Measurements from ENCODE around the gene ZNF616.

The ZNF616 gene

DNA sequence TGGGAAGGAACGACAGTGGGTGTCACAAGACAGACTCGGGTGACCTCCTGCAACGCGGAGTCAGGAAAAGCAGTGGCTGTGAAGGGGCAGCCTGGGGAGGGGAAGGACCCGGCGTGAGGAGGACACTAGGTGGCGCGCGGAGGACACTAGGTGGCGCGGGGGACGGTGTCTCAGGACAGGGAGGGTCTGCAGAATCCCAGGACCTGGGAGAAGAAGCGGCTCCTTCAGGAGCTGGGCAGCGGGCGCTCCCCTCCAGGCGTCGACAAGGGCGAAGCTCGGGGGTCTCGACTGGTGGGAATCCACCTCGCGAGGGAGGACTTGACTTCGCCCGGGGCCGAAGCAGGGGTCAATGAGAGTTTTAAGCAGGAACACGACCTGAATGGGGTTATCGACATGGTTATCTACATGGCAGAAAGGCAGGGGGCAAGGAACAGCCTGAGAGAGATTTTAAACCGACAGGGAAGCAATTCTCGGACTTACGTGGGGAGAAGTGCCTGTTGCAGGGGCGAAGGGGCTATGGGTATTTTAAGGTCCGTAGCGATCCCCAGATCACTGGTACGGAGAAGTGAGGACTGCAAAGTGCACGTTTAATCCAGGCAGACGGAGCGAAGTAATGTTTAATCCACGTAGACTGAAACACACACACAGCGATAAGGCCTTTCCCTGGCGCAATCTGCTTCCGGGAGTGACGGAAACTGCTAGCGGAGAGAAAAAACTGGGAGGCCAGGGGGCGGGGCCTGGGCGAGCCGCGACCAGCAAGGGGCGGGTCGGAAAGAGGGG lies at the start of gene ZNF616:
Gene ZNF616, minus strand, starts transcription at position 687 of the 780 bp plus-strand sequence. CDS start 9,426 bp downstream, outside the sequence.
- DNase-seq (ENCODE audit: extremely low read depth in 1 of 2, low read depth in 1 of 2) = peak; percentile 90 to 92

DNA sequence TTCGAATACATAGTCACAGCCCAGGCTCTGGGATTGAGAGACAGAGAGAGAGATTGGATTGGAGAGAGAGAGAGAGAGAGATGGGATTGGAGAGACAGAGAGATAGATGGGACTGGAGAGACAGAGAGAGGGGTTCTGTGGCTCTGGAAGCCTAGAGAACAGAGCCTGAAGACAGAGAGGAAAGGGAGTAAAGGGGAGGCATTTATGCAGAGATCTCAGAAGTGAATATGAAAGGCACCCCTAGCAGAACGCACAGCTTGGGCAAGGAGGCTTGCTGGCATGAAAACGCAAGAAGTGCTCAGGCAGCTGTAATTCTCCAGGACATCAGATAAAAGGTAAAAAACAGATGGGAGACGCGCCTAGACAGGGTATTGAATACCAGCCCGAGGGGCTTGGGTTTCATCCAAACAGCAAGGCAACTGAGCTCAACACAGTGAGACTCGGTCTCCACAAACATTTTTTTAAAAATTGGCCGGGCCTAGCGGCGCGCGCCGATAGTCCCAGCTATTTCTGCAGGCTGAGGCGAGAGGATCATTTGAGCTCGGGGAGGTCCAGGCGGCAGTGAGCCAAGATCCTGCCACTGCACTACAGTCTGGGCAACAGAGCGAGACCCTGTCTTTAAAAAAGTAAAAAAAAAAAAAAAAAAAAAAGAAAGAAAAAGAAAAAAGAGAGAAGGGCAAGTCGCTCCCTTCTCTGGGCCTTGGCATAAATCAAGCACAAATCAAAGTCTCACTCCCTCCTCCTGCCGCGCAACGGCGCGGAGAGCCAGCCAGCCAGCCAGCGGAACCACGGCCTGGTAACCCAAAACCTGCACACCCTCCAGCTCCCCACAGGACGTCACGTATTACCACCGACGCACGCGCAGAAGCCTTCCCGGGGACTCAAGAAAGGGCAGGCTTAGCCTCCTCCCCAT lies 49.3 kb upstream of the ZNF616 start:
- DNase-seq (ENCODE audit: extremely low read depth in 1 of 2, low read depth in 1 of 2) = no peak

DNA sequence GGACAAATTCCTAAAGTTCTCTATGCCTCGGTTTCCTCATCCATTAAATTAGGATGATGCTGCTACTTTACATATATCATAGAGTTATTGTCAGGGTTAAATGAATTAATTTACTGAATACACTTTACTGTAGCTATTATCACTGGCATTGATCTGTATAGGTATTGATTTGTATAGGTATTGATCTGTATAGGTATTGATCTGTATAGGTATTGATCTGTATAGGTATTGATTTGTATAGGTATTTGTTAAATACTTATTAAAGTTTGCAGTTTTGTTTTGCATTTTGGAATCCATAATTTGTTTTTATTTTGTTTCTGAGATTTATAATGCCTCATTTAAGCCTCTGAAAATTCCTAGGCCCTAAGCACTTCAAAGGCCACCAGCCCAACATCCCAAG lies 47.7 kb upstream of the ZNF616 start:
- no peak for DNase-seq (ENCODE audit: extremely low read depth in 1 of 2, low read depth in 1 of 2)

DNA sequence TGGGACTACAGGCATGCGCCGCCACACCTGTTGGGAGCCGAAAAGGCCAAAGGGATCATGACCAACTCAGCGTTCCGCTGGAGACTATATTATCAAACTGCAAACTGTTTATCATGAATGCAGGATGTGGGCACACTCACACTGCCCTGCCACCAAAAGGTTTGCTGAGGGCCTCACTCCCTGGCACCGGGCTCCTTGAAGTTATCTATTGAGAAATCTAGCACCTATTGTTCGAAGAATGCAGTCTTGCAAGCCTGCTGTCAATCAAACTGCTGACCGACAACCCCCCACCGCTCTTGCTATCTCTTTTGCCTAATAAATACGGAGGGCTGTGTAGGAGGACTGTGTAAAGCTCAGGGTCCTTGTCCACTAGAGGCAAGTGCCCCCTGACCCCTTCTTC lies 36.8 kb upstream of the ZNF616 start:
- no peak for DNase-seq (ENCODE audit: extremely low read depth in 1 of 2, low read depth in 1 of 2)

DNA sequence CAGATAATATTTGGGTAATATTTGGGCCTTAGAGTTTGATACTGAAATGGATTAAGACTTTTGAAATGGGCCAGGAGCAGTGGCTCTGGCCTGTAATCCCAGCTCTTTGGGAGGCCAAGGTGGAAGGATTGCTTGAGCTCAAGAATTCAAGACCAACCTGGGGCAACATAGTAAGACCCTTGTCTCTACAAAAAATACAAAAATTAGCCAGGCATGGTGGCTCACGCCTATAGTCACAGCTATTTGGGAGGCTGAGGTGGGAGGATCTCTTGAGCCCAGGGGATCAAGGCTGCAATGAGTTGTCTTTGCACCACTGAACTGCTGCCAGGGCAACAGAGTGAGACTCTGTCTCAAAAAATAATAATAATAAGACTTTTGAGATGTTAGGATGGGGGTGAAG lies 32.6 kb upstream of the ZNF616 start:
- DNase-seq (ENCODE audit: extremely low read depth in 1 of 2, low read depth in 1 of 2) = no peak

DNA sequence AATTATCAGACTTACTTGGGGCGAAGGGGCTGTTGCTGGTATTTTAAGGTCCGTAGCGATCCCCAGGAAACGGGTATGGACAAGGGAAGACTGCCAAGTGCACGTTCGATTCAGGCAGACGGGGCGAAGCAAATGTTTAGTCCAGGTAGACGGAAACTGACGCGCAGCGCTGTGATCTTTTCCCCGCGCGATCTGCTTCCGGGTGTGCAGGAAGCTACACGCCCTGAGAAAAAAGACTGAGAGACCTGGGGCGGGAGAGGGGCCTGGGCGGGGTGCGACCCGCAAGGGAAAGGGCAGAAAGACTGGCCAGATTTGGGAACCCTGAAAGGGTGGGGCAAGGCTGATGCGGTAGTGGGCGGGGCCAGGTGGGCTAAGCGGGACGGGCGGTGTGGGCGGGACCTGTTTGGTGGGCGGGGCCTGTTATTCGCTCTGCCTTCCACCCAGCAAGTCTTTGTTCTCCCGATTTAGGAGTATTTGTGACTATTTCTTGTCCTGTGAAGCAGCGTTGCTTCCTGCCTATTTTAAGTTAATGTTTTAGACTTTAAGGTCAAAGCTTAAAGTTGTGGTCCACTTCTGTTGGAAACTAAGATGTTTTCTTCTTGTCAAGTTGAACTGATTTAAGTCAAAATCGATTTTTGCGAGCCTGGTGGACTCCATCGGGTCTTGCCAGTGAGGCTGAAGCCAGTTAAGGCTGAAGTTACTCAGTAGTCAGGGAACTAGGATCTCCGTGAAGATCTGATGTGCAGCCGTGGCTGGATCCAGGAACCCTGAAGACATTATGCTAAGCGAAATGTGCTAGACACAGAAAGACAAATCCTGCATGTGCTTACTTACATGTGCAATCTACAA lies 31.8 kb upstream of the ZNF616 start, which contains the start of gene ZNF836:
Gene ZNF836, minus strand, starts transcription at position 301 of the 849 bp plus-strand sequence. CDS start 3,549 bp downstream, outside the sequence.
- DNase-seq (ENCODE audit: extremely low read depth in 1 of 2, low read depth in 1 of 2) = peak; percentile 67 to 85

GRCh38 chr19:52170863-52171320 lies 31.2 kb upstream of the ZNF616 start:
- no peak for DNase-seq (ENCODE audit: extremely low read depth in 1 of 2, low read depth in 1 of 2)

DNA sequence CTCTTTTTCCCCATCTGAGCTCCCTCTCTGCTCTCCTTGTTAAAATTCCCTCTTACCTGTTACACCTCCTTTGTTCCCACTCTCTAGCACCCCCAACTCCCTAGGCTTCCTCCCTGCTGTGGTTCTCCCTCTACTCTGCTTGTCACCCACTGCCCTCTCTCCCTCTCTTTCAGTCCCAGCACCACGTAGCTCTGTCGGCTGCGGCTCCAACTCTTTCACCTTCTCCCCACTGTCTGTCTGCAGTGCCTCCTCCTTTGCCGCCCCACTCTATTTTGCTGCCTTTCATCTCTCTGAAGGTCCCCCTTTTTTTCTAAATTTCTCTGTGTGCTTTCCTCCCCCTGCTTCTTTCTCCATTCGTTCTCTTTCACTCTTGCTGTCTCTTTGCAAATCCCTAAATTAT lies 30.6 kb upstream of the ZNF616 start:
- no peak for DNase-seq (ENCODE audit: extremely low read depth in 1 of 2, low read depth in 1 of 2)

GRCh38 chr19:52155596-52156359 lies 16.0 kb upstream of the ZNF616 start:
- no peak for DNase-seq (ENCODE audit: extremely low read depth in 1 of 2, low read depth in 1 of 2)

GRCh38 chr19:52148256-52148655 lies 8.5 kb upstream of the ZNF616 start:
- no peak for DNase-seq (ENCODE audit: extremely low read depth in 1 of 2, low read depth in 1 of 2)

DNA sequence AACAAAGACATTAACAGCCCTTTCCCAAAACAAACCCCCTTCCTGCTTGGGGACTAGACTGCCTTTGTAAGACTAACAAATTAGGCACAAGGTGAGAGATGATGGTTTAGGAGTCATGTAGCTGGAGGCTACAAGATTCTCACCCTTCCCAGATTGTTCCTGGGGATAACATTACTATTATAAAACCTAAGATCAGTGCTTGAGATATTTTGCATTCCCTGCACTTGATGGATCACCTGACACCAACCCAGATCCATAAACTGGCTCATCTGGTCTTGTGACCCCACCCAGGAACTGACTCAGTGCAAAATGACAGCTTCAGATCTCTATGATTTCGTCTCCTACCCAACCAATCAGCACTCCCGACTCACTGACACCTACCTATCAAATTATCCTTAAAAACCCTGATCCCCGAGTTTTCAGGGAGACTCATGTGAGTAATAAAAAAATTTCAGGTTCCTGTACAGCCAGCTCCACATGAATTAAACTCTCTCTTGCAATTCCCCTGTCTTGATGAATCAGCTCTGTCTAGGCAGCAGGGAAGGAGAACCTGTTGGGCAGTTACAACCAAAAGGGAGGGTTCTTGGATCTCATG lies 2.4 kb upstream of the ZNF616 start:
- DNase-seq (ENCODE audit: extremely low read depth in 1 of 2, low read depth in 1 of 2) = no peak

GRCh38 chr19:52141203-52141602 lies 1.5 kb upstream of the ZNF616 start:
- DNase-seq (ENCODE audit: extremely low read depth in 1 of 2, low read depth in 1 of 2) = no peak

DNA sequence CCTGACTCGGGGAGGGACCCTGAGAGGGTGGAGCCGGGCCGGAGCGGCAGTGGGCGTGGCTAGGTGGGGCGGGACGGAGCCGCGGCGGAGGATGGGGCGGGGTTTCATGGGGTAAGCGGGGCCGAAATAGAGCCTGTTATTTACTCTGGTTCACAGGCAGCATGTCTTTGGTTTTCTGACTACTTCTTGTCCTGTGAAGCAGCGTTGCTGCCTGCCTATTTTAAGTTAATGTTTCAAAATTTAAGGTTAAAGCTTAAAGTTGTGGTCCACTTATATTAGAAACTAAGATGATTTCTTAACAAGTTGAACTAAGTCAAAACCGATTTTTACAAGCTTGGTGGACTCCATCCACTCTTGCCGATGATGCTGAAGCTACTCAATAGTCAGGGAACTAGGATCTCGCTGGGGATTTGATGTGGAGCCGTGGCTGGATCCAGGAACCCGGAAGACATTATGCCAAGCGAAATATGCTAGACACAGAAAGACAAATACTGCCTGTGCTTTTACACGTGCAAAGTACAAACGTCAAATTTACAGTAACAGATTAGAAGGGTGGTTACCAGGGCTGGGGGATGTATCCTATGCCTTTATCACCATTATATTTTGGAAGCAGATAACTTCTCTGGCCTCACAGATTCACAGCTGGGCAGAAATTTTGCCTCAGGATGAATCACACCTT lies 433 bp upstream of the ZNF616 start:
- DNase-seq (ENCODE audit: extremely low read depth in 1 of 2, low read depth in 1 of 2) = no peak

DNA sequence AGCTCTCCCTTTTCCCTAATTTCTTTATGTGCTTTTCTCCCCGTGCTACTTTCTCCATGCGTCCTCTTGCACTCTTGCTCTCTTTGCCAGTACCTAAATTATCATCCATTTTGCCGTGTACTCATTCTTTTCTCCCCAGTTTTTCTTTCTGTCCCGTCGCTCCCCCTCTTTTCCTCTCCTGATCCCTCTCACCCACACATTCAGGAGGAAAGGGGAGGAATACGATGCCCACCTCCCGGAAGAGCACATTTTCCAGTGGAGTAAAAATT lies 821 bp downstream of the ZNF616 start:
- DNase-seq (ENCODE audit: extremely low read depth in 1 of 2, low read depth in 1 of 2) = no peak

DNA sequence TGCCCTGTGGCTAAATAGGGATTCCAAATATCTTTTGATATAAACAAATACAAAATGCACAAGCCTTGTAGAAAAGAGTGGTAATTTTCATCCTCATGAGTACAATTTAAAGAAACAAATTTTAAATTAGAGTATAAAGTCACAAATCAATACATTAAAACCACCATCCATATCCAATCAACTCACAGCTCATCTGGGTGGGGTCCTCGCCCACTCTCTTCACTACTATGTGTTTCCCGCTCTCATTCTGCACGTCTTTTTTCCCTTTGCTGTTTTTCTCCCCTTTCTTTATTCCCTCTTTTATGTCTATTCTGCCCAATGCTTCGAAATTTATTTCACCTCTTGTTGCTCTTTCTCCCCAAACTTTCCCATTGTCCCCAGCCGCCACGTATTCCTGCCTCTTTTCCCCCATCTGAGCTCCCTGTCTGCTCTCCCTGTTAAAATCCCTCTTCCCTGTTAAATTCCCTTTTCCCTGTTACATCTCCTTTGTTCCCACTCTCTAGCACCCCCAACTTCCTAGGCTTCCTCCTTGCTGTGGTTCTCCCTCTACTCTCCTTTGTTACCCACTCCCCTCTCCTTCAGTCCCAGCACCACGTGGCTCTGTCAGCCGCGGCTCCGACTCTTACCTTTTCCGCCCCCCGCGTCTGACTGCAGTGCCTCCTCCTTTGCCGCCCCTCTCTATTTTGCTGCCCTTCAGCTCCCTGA lies 1.3 kb downstream of the ZNF616 start:
- peak; percentile 4 to 15 for DNase-seq (ENCODE audit: extremely low read depth in 1 of 2, low read depth in 1 of 2)

DNA sequence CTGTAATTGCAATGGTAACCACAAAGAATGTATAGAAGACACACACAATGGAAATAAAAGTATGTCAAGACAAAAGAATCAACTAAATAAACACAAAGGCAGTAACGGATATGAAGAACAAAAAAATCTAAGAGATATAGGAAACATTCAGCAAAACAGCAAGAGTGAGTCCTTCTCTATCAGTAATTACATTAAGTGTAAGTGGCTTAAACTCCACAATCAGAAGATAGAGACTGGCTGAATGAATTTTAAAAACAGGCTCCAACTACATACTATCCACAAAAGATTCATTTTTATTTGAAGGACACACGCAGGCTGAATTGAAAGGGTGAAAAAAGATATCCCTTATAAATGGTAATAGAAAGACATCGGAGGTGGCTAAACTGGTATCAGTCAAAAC lies 19.5 kb downstream of the ZNF616 start:
- no peak for DNase-seq (ENCODE audit: extremely low read depth in 1 of 2, low read depth in 1 of 2)

DNA sequence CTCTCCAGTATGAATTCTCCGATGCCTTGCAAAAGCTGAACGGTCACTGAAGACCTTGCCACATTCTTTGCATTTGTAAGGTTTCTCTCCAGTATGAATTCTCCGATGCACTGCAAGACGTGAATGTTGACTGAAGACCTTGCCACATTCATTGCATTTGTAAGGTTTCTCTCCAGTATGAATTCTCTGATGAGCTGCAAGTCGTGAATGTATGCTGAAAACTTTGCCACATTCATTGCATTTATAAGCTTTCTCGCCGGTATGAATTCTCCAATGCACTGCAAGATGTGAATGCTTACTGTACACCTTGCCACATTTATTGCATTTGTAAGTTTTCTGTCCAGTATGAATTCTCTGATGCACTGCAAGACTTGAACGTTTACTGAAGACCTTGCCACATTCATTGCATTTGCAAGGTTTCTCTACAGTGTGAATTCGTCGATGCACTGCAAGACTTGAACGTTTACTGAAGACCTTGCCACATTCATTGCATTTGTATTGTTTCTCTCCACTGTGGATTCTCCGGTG lies 24.1 kb downstream of the ZNF616 start:
- DNase-seq (ENCODE audit: extremely low read depth in 1 of 2, low read depth in 1 of 2) = no peak

GRCh38 chr19:52114691-52115090 lies 25.0 kb downstream of the ZNF616 start:
- no peak for DNase-seq (ENCODE audit: extremely low read depth in 1 of 2, low read depth in 1 of 2)
